Left renal cortex interstitium (tissue), 4 donors: ENCODE data around the gene CLDN3. TPM values are rescaled to one million over a fixed set of nuclear protein-coding genes. Genes with fewer than 3 reads are reported as not detected.

Experiments
- polyA plus RNA-seq, 4 donors: library from polyadenylated mRNA; unstranded; fragments of 120-200 nt; gene quantifications; one replicate each; pipeline ENCODE4 v1.2.1, GENCODE V29; 2013; ENCODE audit not compliant: insufficient read length in 4 of 4

The CLDN3 gene
- polyA plus RNA-seq, 4 donors = 33.7 to 77.8 (median 56.5) TPM

Other genes starting within 250 kb of the CLDN3 start
- gene BAZ1B, start 248.0 kb downstream of the CLDN3 start, polyA plus RNA-seq = 10 to 100 TPM; 67.5 to 78.7 (median 72.7) TPM
- gene BCL7B, start 212.6 kb downstream of the CLDN3 start, polyA plus RNA-seq = 10 to 100 TPM; 37.0 to 44.3 (median 40.9) TPM
- 10 to 100 TPM; 39.3 to 42.5 (median 40.6) TPM for gene TBL2, start 191.7 kb downstream of the CLDN3 start, polyA plus RNA-seq
- gene MLXIPL, start 145.7 kb downstream of the CLDN3 start, polyA plus RNA-seq = 10 to 100 TPM in 1 of 4 donors, 1 to 10 TPM in 3; 3.0 to 10.1 (median 5.2) TPM
- gene VPS37D, start 102.4 kb downstream of the CLDN3 start, polyA plus RNA-seq = 10 to 100 TPM; 12.0 to 22.5 (median 16.2) TPM
- gene DNAJC30, start 86.8 kb downstream of the CLDN3 start, polyA plus RNA-seq = 10 to 100 TPM in 3 of 4 donors, 1 to 10 TPM in 1; 9.9 to 13.9 (median 12.2) TPM
- 100 to 1,000 TPM in 1 of 4 donors, 10 to 100 TPM in 3; 77.7 to 102 (median 94.3) TPM for gene BUD23, start 86.7 kb downstream of the CLDN3 start, polyA plus RNA-seq
- 10 to 100 TPM in 2 of 4 donors, 1 to 10 TPM in 2; 8.5 to 13.5 (median 11.1) TPM for gene STX1A, start 50.6 kb downstream of the CLDN3 start, polyA plus RNA-seq
- 10 to 100 TPM; 23.7 to 35.9 (median 30.7) TPM for gene ABHD11, start 31.5 kb downstream of the CLDN3 start, polyA plus RNA-seq
- gene CLDN4, start 60.7 kb upstream of the CLDN3 start, polyA plus RNA-seq = 100 to 1,000 TPM in 1 of 4 donors, 10 to 100 TPM in 3; 57.5 to 104 (median 96.4) TPM
- 10 to 100 TPM in 2 of 4 donors, 1 to 10 TPM in 2; 3.6 to 17.9 (median 10.1) TPM for gene METTL27, start 72.2 kb upstream of the CLDN3 start, polyA plus RNA-seq
- gene TMEM270, start 90.9 kb upstream of the CLDN3 start, polyA plus RNA-seq = not detected